HG02943 (cell line): ENCODE results near the gene CETN3.
"Not testable (repeated sequence)": the region's sequence is repeated elsewhere in the genome, so short reads cannot be mapped to it uniquely, and the experiment has no call there.

Experiments used
- ATAC-seq: cut with Tn5 transposase; IDR thresholded peaks from one replicate; pipeline ENCODE4 v1.9.1; 2021; ENCODE audit warnings: mild to moderate bottlenecking, low read depth, moderate library complexity; ENCODE audit not compliant: unreplicated experiment

CETN3 gene

DNA sequence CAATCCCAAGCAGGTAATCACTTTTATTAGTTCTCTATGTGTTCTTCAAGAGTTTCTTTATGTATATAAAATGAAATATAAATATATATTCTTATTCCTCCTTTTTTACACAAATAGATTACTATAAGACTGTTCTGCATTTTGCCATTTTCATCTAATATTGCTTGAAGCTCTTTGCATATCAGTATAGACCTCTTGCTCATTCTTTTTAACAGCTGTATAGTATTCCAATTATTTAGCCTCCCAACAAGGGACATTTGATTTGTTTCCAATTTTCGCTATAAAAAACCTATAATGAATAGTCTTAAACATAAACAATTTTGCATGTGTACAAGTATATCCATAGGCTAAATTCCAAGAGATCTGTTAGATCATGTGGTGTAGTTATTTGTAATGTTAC lies 25.2 kb downstream of the CETN3 start:
- no peak for ATAC-seq

DNA sequence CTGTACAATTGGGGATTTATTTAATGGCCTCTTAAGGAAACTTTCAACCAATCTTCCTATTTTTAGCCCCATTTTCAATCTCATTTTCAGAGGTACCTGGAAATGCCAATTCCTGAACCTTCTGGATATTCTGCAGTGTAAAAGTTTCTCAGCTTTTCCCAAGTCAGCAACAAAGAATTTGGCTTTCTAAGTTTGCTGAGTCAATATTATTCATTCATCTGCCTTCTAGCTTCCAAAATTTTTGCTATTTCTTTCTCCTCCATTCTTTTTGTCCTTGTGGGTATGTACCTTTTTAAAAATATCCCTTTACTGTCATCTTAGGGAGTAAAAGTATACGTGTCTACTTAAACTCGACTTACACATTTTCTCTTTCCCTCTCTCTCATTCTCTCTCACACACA lies 25.7 kb downstream of the CETN3 start:
- no peak for ATAC-seq

DNA sequence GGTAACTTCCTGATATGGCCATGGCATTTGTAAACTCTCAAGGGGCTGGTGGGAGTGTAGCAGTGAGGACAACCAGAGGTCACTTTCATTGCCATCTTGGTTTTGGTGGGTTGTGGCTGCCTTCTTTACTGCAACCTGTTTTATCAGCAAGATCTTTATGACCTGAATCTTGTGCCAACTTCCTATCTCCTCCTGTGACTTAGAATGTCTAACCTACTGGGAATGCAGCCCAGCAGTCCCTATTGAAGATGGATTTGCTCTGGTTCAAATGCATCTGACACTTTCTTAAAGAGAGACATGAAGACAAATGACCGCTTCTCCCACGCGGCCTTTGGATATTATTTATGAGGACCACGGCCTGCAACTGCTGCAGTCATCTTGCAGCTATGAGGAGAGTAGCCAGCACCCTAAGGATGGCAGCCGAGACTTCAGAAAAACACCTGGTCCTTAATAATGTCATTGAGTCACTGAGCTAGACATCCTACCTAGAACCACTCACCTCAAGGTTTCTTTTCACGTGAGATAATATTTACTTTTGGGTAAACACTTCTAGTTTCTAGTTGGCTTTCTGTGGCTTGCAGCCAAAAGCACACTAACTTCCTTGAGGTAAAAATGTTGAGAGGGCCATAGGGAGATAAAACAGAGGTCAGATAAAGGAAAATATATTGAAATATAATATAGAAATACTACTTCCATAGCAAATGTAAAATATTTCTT lies 28.2 kb downstream of the CETN3 start:
- ATAC-seq = no peak

DNA sequence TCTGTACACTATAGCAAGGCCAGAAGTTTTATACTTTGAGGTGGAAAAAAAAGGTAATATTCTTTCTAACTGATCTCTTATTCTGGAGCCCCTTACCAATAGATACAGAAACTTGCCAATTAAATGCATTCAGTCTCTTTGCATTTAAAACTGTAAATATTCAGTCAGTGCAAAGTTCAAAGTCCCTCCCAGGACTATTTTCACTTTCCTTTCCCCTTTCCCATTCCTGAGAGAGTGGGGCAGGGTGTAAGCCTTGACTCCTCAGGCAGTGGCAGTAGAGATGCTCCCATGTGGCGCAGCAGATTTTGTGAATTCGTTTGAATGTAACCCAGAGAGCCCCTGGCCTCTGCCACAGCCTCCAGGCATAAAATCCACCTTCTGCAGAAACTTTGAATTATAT lies 29.9 kb downstream of the CETN3 start:
- ATAC-seq = no peak

DNA sequence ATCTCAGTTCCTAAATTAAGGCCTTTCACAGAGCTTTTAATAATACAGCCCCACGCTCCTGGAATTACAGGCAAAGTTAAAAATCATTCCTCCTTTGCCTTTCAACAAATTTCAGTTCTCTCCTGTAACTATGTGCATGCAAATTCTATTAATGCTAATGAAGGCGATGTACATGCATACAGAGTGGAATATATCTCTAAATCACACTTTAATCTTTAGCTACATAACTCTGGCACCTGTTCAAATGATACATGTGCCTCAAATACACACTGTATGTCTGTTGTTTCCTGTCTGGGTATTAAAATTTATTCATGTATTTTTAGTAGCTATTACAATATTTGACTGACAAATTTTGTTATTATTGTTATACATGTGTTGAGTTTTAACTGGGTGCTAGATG lies 30.8 kb downstream of the CETN3 start:
- ATAC-seq = no peak

DNA sequence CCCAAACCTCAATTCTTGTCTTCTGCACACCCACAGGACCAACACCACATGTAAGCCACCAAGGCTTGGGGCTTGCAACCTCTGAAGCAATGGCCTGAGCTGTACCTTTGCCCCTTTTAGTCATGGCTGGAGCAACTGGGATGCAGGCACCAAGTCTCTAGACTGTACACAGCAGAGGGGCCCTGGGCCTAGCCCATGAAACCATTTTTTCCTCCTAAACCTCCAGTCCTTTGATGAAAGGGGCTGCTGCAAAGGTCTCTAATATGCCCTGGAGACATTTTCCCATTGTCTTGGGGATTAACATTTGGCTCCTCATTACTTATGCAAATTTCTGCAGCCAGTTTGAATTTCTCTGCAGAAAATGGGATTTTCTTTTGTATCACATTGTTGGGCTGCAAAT lies 38.3 kb downstream of the CETN3 start:
- not testable (repeated sequence) for ATAC-seq

DNA sequence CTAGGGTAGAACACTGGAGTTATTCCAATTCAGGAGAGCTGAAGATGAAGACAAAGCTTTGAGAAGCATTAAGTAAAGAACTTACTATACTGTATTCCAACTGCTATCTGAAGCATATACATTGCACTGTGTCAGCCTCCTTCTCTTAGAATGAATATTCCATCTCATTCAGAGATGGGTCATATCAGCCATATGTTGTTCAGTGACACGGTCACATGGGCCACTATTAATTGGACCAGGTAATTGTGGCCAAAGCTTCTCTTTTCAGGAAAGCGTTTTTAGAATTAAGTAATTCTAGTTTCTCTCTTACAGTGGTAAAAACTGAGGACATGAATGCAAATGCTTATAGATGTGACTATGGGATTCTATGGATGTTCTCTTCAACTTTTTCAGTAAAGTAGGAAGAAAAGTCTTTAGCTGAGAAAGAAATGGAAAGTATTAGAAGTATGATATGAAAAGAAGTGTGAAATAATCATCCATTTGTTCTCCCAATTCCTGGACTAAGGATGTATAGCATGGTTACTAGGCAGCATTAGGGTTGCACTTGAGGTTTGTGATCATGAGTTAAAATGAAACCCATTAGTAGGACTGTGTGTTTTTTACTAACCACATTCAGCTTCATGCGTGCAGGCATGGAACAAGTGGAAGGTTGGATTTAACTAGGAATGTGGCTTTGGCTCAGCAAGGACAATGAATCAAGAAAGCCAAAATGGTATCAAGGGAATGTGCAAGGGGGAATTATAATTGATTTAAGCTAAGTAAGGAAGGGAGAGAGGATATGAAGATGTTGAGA lies 40.9 kb downstream of the CETN3 start:
- ATAC-seq = no peak

DNA sequence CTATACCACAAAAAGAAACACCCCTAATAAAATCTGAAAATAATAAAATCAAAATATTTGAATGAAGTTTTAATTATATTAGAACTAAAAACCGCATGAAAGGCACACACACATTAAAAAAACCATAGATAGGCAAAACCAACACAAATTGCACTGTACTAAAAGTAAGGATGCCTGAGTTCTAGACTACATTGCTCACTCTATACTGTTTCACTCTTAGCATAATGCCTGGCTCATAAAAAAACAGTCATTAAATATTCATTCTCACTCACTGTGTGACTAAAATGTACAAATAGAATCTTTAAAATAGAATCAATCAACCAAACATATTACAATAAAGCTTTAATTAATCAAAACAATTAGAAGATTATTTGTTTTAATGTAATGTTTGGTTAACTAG lies 41.7 kb downstream of the CETN3 start:
- no peak for ATAC-seq

DNA sequence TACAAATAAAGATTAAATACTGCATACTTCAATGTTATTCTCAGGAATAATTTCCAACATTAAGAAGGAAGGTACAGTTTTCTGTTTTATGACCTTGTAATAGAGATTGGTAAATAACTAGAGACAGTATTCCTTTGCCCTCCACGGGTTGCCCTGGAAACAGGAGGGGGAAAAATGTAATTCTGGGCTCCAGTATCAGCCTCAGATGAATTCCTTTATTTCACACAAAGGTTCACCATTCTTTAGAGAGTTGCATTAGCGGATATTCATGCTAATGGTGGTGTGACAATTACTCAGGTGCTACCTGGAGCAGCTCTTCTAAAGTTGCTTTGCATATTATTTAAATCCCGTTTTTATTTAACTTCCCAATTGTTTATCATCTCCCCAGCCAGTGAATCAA lies 42.6 kb downstream of the CETN3 start:
- no peak for ATAC-seq

DNA sequence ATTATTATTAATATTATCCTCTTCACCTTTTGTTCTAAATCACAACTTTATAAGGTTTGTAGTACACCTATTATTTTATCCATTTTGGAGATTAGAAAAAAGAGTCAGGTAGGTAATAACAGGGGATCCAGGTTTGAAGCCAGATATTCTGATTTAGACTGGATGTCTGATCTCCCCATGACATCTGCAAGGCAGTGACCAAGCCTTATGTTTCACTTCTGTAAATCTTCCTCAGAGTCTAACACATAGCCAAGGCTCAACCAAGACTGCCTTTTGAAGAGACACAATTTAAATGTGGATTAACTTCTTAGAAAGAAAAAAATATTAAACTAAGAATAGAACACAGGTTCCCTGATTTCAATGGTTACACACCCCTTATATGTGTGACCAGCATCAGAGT lies 44.2 kb downstream of the CETN3 start:
- ATAC-seq = no peak

DNA sequence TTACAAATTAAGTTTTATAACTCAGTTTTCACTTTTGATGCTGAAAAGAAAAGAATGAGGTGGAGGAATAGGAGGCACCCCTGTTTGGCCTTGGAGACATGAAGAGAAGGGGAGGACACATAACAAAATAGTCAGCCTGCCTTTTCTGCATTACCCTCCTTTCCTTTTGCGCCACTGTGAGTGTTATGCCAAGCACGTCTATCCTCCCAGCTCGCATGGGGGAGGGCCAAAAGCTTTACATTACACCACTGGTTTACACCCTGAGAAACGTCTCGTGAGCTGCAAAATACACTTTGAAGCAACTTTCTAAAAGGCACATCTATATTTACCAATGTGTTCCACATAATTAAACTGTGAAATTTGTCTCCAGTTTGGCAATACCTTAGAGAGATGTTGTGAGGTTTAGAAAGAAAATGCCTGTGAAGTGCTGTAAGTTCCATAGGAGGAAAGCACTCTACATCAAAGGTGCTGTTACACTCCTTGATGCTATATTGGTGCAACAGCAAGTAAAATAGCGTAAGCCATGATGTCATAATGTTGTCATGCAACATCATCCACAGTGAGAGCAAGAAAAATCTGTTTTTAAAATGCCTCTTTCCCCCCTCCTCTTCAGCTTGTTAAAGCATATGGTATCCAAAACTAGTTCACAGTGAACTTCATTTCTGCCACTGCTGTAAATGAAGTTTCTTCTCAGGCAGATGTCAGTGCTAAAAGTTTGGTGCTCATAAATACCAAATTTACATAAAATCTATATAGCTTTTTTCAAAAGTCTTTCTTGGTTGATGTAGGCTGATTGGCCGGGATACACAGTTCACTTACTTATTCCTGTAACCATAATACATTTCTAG lies 50.3 kb downstream of the CETN3 start:
- no peak for ATAC-seq

DNA sequence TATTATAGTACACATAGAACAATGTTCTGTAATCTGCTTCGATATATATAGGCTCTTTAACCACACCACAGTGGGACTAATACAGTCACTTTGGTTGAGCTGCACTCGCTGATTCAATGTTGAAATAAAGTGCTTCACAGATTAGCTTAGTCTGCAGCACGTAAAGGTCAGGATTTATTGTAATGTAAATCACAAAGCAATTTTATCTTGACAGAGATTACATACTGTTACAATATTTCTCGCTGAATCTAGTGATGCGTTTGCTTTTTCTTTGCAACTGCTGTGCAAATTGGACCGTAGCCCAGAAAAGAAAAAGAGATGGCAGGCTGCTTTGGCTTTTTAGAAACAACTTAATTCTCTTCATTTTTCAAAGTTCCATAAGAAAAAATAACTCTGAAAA lies 52.9 kb downstream of the CETN3 start:
- no peak for ATAC-seq

DNA sequence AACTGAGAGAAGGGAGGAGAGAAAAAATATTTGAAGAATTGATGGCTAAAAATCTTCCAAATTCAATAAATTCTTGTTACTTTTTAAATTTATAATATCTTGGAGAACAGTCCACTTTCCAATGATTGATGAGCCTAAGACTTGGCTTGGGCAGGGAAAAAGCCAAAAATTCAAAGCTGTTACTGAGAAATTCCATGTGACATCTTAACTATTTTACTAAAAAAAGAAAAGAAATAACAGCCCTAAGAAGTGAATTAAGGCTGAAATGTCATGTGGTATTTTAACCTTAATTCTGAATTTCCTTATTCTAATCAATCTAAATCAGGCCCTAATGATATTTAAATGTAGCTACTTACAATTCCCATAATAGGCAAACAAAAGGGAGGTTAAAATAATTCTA lies 53.4 kb downstream of the CETN3 start:
- no peak for ATAC-seq

DNA sequence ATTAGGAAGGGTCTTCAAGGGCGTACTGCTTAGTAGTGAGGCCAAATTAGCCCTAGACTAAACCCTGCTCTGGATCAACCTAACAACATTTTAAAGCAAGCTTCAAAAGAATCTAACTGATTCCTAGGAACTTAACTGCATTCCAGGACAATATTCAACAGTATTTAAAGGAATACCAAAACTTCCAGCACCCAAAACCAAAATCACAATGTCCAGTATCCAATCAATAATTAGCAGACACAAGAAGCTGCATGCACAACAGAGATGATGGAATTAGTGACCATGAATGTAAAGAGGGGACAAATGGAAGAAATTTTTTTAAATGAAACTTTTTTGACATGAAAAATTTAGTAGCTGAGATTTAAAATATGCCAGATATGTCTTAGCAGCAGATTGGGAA lies 53.9 kb downstream of the CETN3 start:
- no peak for ATAC-seq

DNA sequence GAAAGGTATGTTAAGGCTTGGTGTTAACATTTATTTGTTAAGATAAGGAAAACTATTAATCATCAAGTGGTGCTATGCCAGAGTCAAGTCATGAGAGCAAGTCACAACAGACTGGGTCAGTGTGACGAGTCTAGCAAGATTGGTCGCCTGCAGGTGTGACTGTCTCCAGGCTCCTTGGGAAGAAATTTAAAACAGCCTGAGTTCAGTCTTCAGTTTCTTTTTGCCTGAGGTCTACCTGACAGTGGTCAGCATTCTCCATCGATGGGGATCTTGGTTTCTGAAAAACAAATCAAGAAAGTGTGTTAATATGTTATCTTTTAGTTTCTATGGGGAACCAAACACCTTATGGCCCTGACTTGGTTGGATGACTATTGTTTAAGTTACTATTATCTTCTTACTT lies 56.3 kb downstream of the CETN3 start:
- peak; percentile 92 for ATAC-seq

DNA sequence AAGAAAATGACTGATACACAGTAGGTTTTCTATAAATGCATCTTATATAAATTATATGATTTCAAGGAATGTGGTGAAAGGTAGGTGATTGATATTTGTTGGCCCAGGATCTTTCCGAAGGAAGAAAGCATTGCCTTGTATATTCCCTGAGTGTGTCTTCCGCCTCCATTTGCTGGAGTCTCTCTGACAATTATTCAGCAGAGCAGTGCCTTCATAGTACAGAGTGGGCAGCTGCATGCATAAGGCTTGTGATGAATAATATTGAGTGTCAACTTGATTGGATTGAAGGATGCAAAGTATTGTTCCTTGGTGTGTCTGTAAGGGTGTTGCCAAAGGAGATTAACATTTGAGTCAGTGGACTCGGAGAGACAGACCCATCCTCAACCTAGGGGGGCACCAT lies 58.5 kb downstream of the CETN3 start:
- ATAC-seq = no peak

DNA sequence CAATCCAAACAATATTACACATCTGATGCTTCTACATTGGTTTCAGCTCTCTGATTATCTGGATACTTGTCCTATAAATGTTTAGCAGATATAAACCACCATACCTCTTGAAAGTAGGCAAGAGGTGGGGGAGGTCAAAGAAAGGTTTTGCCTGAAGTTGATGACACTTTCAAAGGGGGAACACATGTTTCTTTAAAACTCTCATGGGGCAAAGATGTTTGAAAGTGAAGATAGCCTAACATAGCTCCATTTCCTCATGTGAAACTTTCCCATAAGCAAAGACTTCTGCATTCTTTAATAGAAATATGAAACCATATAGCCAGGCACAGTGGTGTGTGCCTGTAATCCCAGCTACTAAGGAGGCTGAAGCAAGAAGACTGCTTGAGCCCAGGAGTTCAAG lies 62.1 kb downstream of the CETN3 start:
- peak; percentile 62 for ATAC-seq

DNA sequence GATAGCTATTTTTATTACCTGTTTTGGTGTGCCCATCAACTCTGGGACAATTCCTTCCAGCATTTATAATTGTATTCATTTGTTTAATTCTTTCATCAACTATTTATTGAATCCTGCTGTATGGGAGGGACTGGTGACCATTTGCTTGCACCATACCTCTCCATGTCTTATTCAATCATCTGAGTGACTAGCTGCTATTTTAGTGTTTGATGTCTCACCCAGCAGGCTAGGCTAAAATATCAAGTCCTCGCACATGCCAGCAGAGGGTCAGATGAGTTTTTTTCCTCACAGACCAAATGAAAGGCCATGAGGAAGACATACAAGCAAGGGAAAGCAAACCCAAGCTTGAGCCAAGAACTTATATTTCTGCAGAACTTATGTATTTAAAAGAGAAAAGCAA lies 63.9 kb downstream of the CETN3 start:
- no peak for ATAC-seq

DNA sequence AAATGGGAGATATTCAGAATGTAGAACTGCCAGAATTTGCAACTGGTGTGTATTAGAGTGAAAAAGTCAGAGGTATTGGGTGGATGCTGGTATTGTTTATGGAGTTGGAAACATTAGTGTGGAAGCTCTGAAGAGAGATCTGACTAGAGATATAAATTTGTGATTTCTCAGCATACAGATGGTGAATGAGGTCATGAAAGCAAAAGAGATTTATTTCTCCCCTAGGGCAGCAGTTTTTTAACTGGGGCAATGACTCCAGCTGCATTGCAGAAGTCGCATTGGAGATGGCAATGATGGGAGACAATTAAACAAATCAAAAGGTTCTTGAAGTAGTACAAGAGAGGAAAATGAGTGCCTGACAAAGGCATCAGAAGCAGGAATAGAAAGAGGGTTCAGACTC lies 64.9 kb downstream of the CETN3 start:
- no peak for ATAC-seq

DNA sequence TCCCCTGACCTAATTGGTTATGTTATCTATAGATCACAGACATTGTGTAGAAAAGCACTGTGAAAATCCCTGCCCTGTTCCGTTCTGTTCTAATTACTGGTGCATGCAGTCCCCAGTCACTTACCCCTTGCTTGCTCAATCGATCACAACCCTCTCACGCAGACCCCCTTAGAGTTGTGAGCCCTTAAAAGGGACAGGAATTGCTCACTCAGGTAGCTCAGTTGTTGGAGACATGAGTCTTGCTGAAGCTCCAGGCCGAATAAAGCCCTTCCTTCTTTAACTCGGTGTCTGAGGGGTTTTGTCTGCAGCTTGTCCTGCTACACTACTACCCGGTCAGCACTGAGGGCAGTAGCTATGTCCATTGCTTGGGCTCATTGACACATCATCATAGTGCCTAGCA lies 65.8 kb downstream of the CETN3 start:
- not testable (repeated sequence) for ATAC-seq

DNA sequence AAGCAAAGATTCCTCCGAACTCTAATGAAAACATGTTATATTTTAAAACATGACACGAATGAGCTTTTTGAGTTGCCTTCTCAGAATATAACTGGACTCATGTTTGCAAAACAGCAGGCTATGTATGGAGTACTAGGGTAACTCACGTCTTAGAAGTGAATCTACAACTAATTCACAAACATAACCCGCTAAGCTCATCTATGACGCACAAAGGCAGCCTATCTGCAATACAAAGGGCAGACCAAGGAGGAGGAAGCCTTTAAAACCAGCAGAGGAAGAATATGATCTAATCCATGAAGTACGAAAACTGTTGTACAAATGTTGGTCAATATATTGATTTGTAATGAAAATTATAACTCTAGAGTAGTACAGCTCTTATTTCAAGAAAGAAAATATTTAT lies 67.0 kb downstream of the CETN3 start:
- no peak for ATAC-seq
